NCI-H774 (cell line): ENCODE data around the gene RASAL3.
"Not testable (repeated sequence)": the region's sequence is repeated elsewhere in the genome, so short reads cannot be mapped to it uniquely, and the experiment has no call there.

Experiments
- DNase-seq: peaks from one replicate; lab custom pipeline; 2025; lab: John Stamatoyannopoulos, UW

Gene RASAL3

GRCh38 chr19:15473821-15474220 lies 9.5 kb upstream of the RASAL3 start:
- DNase-seq: not testable (repeated sequence)

- no peak for DNase-seq
Observed at GRCh38 chr19:15471639-15472101, 7.3 kb upstream of the RASAL3 start.

- DNase-seq: no peak
Observed at GRCh38 chr19:15469513-15470297, 5.4 kb upstream of the RASAL3 start.

DNA sequence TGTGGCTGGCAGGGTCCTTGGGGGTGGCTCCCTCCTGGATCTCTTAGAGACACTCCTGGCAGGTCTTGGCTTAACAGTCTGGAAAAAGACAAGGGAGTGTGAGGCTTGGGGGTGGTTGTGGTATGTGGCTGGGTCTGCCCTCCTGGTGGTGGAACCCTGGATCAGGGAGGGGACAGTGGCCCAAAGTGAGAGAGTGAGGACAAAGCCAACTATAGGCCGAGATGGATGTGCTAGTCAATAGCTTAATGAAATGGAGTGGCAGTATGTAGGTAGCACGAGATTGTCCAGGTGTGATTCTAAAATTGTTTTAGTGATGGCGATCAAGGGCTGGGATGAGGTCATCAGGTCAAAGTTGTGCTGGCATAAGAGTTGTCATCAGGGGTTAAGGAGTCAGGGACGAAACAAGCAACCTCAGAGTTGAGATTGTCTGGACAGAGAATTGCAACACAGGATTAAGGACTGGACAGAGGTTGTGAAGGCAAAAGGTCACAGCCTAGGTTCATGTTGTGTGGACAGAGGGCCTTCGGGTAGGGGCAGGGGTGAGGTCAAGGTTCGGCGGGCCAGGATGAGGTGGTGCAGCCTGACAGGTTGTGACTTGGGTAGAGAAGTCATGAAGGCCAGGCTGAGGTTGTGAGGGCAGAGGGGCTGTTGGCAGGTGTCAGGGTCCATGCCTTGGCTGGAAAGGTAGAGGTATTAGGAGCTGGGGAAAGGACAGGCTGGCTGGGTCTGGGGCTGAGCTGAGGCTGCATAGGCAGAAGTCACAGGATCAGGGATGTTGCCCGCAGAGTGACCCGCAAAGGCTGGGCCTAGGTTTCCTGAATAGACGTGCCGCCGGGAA lies 4.5 kb upstream of the RASAL3 start:
- no peak for DNase-seq

- no peak for DNase-seq
Observed at GRCh38 chr19:15467734-15468214, 3.4 kb upstream of the RASAL3 start.

DNA sequence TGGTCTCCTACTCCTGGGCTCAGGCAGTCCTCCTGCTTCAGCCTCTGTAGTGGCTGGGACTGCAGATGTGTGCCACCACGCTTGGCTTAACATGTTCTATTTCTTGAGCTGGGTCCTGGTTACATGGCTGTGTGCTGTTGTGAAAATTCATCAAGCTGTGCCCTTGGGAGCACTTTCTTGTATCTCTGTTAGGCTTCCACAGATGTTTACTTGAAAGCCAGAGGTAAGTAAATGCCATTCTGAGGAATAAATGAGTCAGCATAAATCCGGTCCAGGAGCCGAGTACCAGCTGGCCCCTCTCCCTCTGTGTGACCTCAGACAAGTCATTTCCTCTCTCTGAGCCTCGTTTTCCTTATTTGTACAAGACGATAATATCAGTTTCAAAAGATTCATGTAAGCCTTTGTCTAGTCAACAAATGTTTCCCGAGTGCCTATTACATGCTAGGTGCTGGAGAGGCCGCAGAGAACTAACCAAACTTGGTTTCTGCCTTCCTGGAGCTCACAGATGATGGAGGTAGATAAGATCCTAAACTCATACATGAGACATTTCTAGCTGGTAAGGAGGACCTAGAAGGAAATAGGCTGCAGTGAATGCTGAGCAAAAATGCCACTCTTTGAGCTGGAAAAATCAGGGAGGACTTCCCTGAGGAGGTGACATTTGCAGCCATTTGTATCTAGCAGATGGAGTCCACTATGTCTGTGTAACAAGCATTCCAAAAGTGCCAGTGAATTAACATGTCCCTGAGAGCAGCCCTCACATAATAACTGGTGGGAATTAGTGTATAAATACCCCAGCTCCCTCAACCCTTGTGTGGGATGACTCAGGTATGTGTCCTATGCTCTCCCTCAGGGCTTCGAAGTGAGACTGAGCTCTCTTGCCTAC lies 2.7 kb upstream of the RASAL3 start:
- DNase-seq: no peak

- no peak for DNase-seq
Observed at GRCh38 chr19:15463861-15464371, 428 bp downstream of the RASAL3 start.

DNA sequence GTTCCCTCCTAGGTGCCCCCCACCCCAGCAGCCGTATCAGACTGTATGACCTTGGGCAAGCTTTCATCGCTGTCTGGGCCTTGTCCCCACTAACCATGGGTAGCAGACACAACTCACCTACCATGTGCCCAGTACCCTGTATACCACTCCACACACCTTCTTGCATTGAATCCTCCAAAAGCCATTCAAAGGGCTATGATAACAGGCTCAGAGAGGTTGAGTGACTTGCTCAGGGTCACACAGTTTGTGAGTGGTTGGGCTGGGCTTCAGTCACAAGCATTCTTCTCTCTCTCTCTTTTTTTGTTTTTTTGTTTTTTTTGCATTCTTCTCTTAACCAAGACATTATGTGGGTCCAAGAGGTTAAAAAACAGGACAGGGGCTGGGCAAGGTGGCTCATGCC lies 2.6 kb downstream of the RASAL3 start:
- no peak for DNase-seq

- no peak for DNase-seq
Observed at GRCh38 chr19:15457701-15458484, 6.5 kb downstream of the RASAL3 start.

- no peak for DNase-seq
Observed at GRCh38 chr19:15456871-15457700, 7.3 kb downstream of the RASAL3 start.

GRCh38 chr19:15456441-15456840 lies 7.9 kb downstream of the RASAL3 start:
- DNase-seq: no peak

DNA sequence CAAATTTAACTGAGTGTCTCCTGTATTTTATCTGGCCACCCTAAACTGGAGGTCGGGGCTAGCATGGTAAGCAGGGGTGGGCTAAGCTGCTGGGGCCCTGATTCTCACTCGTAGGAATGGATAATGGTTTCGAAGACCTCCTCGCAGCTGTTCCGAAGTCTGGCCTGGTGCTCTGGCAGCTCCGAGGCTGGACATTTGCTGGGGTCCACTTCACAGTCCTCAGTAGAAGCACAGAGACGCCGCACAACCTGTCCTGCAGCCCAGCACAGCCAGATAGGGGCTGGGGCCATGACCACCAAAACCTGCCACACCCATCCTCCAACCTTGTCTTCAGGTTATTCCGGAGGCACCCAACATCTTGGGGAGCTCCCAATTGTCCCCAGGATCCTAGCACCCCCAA lies 8.3 kb downstream of the RASAL3 start:
- no peak for DNase-seq

- DNase-seq: no peak
Observed at GRCh38 chr19:15453906-15454860, 10.2 kb downstream of the RASAL3 start.

DNA sequence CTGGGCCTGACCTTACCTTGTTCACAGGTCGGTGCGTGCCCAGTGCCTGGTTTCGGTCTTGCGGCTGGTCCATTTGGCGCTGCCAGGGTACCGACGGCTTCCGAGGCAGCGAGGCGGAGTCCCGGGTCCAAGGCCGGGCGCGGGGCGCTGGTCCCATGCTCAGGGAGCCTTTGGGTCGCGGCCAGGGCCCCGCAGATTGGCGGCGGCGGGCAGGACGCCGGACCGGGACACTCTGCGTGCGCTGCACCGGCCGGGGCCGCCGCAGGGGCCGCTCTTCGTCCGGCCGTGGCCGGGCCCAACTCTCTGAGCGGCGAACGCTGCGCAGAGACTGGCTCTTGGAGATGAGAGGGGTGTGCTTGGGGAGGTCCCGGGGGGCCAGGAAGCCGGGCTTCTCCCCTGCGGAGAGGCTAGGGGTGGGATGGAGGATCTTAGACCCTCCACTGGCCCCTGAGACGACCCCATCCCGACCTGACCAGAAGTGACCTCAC lies 11.2 kb downstream of the RASAL3 start:
- no peak for DNase-seq

GRCh38 chr19:15452111-15453047 lies 12.0 kb downstream of the RASAL3 start:
- peak; percentile 77 for DNase-seq

- no peak for DNase-seq
Observed at GRCh38 chr19:15450528-15450890, 13.8 kb downstream of the RASAL3 start.
